COR-L47 (cell line): ENCODE measurements around the gene ARHGAP35.

Source experiments
- DNase-seq: peaks from one replicate; lab custom pipeline; 2025; lab: John Stamatoyannopoulos, UW

The ARHGAP35 gene

DNA sequence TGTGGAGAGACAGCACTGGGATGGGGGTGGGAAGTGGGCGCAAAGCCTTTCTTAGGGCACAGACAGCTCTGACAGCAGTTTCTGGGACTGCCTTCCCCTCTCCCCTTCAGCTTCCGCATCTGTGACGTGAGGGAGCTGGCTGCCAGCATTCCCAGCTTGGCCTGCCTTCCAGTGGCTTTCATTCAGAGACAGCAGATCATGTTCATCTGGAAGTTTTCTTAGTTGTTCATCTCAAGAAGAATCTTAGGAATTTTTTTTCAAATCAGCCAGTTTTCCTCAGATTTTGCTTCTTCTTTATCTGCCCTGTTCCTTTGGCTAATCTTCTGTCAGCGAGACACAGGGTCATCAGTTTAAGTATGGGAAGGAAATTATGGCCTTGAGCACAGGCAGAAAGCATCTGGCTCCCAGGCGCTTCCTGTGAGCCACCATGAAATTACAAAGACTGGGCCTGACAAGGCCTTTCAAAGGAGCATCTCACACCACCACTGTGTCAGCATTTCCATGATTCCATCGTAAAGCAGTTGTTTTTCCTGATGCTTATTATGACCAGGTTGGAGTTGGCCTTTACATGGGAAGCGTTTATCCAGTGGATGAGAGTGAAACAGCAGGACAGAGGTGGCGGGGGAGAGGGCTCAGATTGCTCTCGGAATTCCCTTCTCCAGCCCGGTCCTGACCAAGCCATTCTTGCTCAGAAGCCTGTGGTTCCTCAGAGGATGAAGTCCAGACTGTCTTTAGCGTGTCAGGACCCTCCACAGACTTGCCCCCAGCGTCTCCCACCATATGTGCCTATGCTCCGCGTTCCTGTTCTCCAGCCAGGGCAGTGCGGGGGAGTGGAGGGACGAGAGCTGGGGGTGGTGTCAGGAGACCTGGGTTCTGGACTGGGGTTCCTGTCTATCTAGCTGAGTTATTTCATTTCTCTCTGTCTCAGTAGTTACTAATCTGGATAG lies 43.6 kb downstream of the ARHGAP35 start:
- no peak for DNase-seq

DNA sequence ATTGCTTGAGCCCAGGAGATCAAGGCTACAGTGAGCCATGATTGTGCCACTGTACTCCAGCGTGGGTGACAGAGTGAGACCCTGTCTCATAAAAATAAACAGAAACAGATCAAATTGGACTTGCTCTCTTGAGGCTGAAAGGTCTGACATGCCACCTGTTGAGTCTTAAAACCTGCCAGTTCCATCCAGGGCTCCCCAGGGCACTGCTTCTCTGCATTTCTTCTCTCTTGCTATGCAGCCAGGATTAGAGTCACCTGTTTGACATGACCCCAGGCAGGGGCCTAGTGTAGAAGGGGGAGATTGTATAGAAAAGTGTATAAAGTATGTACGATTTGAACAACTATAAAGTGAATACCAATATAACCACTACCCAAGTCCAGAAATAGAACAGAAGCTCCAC lies 45.4 kb downstream of the ARHGAP35 start:
- DNase-seq = no peak

DNA sequence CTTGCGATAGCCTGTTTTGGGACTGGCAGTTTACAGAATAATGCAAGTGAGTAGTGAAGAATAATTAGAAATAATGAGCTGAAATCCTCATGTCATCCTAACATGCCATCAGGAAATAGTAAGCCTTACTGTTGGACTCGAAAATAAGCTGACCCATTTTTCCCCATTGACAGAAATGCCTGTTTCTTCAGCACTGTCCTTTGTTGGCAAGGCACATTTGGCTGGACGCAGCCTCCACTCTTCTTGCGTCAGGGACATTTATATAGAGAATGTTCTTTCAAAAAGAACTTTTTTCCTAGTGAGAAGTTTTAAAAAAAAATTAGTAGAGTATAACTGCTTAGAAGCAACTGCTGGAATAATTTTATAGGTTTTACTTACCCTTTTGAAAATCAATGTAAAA lies 47.1 kb downstream of the ARHGAP35 start:
- DNase-seq = no peak

DNA sequence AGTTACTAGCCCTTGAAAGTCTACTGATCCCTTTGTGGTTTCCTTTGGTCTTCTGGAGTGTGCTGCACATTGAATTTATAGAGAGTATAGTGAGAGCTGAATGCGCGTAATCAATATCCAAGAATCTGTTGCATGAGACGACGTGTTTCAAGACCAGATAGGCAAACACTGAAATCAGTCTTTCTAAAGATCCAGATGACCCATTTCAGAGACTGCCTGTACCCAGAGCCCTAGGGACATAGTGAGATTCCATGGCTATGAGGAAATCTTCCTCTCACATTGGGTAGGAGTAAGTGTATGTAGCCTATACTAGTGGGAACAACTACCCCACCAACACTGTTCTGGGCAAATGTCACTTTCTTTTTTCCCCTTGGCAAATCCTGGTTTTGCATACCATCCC lies 48.6 kb downstream of the ARHGAP35 start:
- no peak for DNase-seq
